HepG2 (cell line): Measurements from ENCODE around the gene MAEA. TPM values are rescaled to one million over a fixed set of nuclear protein-coding genes. Genes with fewer than 3 reads are reported as not detected.

Experiments used
- ATAC-seq: fragments of 200-7000 bp; cut with Tn5 transposase; 3 replicates; pipeline ENCODE4 v1.9.1; 2020; ENCODE audit warnings: mild to moderate bottlenecking, moderate library complexity
- BruUV-seq: library from RNA; stranded (reverse); fragments of 400-500 nt; replicated peaks from 2 replicates; lab custom pipeline; 2021; lab: Mats Ljungman, UMichigan
- CTCF ChIA-PET: fragments of 300-600 bp; formaldehyde crosslinking; extraction: SDS; loops from one replicate; lab custom pipeline; 2021; ENCODE audit warnings: low total read pairs, inconsistent platforms, low intra/inter-chr PET ratio; lab: Yijun Ruan, JAX
- POLR2A ChIA-PET: fragments of 350-600 bp; sonication (Branson Sonifier 250); formaldehyde crosslinking; loops from one replicate; lab custom pipeline; 2020; ENCODE audit warnings: antibody characterized with exemption, inconsistent platforms; lab: Yijun Ruan, JAX
- DNase-seq: peaks from one replicate; pipeline ENCODE4 v3.0.0-alpha.2; 2015; ENCODE audit warnings: low spot score
- FAIRE-seq: peaks from 3 replicates; lab custom pipeline; 2011; peaks lifted over from hg19 to GRCh38; lab: Jason Lieb, UNC
- H2AFZ ChIP-seq: one replicate; pipeline ENCODE4 v1.6.1; 2011; ENCODE audit warnings: low read length, inconsistent platforms
- H3K27ac ChIP-seq: fragments of 300-600 bp; 3 replicates; pipeline ENCODE4 v1.8.0; 2011; ENCODE audit warnings: mixed run types, mild to moderate bottlenecking, mixed read lengths, low read length, inconsistent platforms; ENCODE audit not compliant: insufficient read depth; ENCODE audit errors: extremely low read length
- H3K27me3 ChIP-seq, 2 experiments: fragments of 200-600 bp in 1 of 2; 2 replicates in 1 of 2; 3 replicates in 1 of 2; pipeline versions ENCODE4 v1.6.0 to v1.8.0; 2011; ENCODE audit warnings: low read length in 2 of 2, mild to moderate bottlenecking in 2 of 2, moderate library complexity in 2 of 2, inconsistent platforms in 1 of 2; ENCODE audit not compliant: insufficient read depth in 2 of 2, control insufficient read depth in 1 of 2
- H3K36me3 ChIP-seq, 2 experiments: fragments of 200-600 bp in 1 of 2; replicated peaks in 1 of 2; 2 replicates in 1 of 2; 3 replicates in 1 of 2; pipeline versions ENCODE4 v1.5.1 to v1.8.0; 2011; ENCODE audit warnings: low read length in 2 of 2, inconsistent platforms in 1 of 2; ENCODE audit not compliant: insufficient read depth in 2 of 2, control insufficient read depth in 1 of 2
- H3K4me1 ChIP-seq: 2 replicates; pipeline ENCODE4 v1.5.1; 2012; ENCODE audit warnings: low read length, inconsistent platforms; ENCODE audit not compliant: insufficient read depth
- H3K4me2 ChIP-seq: 2 replicates; pipeline ENCODE4 v1.6.0; 2011; ENCODE audit warnings: low read depth, low read length, inconsistent platforms
- H3K4me3 ChIP-seq, 3 experiments: fragments of 200-600 bp in 1 of 3; sonication (generic), shearing (Covaris generic) in 1 of 3; replicated peaks in 1 of 3; 2 replicates each; pipeline ENCODE4 v1.5.1; 2011 to 2016; ENCODE audit warnings: low read length in 3 of 3, inconsistent platforms in 2 of 3, low read depth in 2 of 3, mild to moderate bottlenecking in 2 of 3, control low read depth in 1 of 3, mixed read lengths in 1 of 3; ENCODE audit not compliant: insufficient read depth in 1 of 3
- H3K79me2 ChIP-seq: one replicate; pipeline ENCODE4 v1.6.1; 2011; ENCODE audit warnings: low read length, inconsistent platforms; ENCODE audit not compliant: insufficient read depth
- H3K9ac ChIP-seq: 2 replicates; pipeline ENCODE4 v1.6.0; 2011; ENCODE audit warnings: mild to moderate bottlenecking, low read depth, low read length, inconsistent platforms; ENCODE audit not compliant: insufficient read depth
- H3K9me3 ChIP-seq: 2 replicates; pipeline ENCODE4 v1.5.1; 2012; ENCODE audit warnings: mild to moderate bottlenecking, low read length
- H4K20me1 ChIP-seq: 2 replicates; pipeline ENCODE4 v1.6.0; 2011; ENCODE audit warnings: inconsistent platforms, mild to moderate bottlenecking, low read length, moderate library complexity; ENCODE audit not compliant: insufficient read depth
- ASH2L ChIP-seq: fragments of 300-600, 200-600 bp; sonication (generic); IDR thresholded peaks from 2 replicates; pipeline ENCODE4 v1.7.0; 2017; ENCODE audit warnings: low read depth, mild to moderate bottlenecking, moderate library complexity, mixed read lengths, low read length; ENCODE audit not compliant: insufficient read length
- BATF2 ChIP-seq: sonication (generic); formaldehyde crosslinking; IDR thresholded peaks from 2 replicates; pipeline ENCODE4 v1.8.0; 2022; ENCODE audit warnings: mild to moderate bottlenecking, missing genetic modification reagents, moderate library complexity
- HNRNPL ChIP-seq: fragments of 200-400 bp; formaldehyde crosslinking; IDR thresholded peaks from 2 replicates; pipeline ENCODE4 v1.6.1; 2017; ENCODE audit warnings: mild to moderate bottlenecking, low read depth, low read length
- NR2F2 ChIP-seq: IDR thresholded peaks from 2 replicates; pipeline ENCODE4 v1.6.1; 2012; ENCODE audit warnings: low read depth, inconsistent platforms, borderline replicate concordance
- RBM39 ChIP-seq: fragments of 200-400 bp; formaldehyde crosslinking; IDR thresholded peaks from one replicate; pipeline ENCODE4 v1.6.1; 2018; ENCODE audit warnings: antibody characterized with exemption, mild to moderate bottlenecking, low read depth, low read length; ENCODE audit not compliant: poor library complexity, severe bottlenecking
- TEAD3 ChIP-seq: optimal IDR thresholded peaks from 2 replicates; pipeline ENCODE3; 2016; ENCODE audit warnings: borderline replicate concordance
- ZIK1 ChIP-seq: sonication (generic); formaldehyde crosslinking; IDR thresholded peaks from 2 replicates; pipeline ENCODE4 v1.5.0; 2020; ENCODE audit warnings: mild to moderate bottlenecking, low read depth, missing genetic modification reagents, borderline replicate concordance
- ZNF770 ChIP-seq: sonication (generic); formaldehyde crosslinking; IDR thresholded peaks from 2 replicates; pipeline ENCODE4 v1.5.0; 2020; ENCODE audit warnings: mild to moderate bottlenecking, missing genetic modification reagents
- WGBS: methylation state at CpG from one replicate; pipeline ENCODE4 v1.1.6; 2017; ENCODE audit warnings: low lambda C conversion rate; 5-methylcytosine and 5-hydroxymethylcytosine counted together
- in situ Hi-C: cut with HindIII; loops from 2 replicates; pipeline ENCODE4 v1.10.0; 2017; ENCODE audit warnings: low pct_unique_long_range_greater_than_20kb; ENCODE audit not compliant: extremely low pct_ligation_motif_present
- intact Hi-C: fragments of 100-400 bp; cut with micrococcal nuclease; formaldehyde crosslinking; loops from one replicate; pipeline ENCODE4 v1.10.0; 2022; ENCODE audit not compliant: unreplicated experiment
- polyA plus RNA-seq, 8 experiments: library from polyadenylated mRNA; depleted of rRNA in 3 of 8; stranded (reverse) in 7 of 8; unstranded in 1 of 8; fragments of >200 nt; fragmentation: Illumina TruSeq in 4 of 8; extraction: Trizol in 4 of 8; gene quantifications; 2 replicates each; pipeline versions ENCODE4 v1.2.1 to v1.2.3, GENCODE V29; 2011 to 2016; ENCODE audit warnings: low read depth in 4 of 8, missing spikeins in 1 of 8, mixed read lengths in 1 of 8; ENCODE audit not compliant: insufficient read depth in 1 of 8
- total RNA-seq, 5 experiments: library from RNA; depleted of rRNA; stranded (reverse); fragments of >200 nt; fragmentation: Illumina TruSeq; extraction: Trizol; gene quantifications; 2 replicates each; pipeline ENCODE4 v1.2.3, GENCODE V29; 2016; ENCODE audit warnings: low read depth in 1 of 5

MAEA gene
- total and polyA plus RNA-seq, 2 of the 13 experiments (the other 11 are each of a cell fraction or from before 2014, with no cell fraction given): 52.0 to 57.1 TPM

- TF ChIP-seq ZNF770 (CRISPR knock-in tag) (no peak), NR2F2 (no peak), ZIK1 (no peak), ASH2L (no peak), RBM39 (no peak), BATF2 (CRISPR knock-in tag) (no peak)
Measured at GRCh38 chr4:1294891-1295290, 5.2 kb downstream of the MAEA start (continued).

GRCh38 chr4:1295405-1296055 is 5.8 kb downstream of the MAEA start:
- DNase-seq: no peak
- peaks cover 62% of the 10 kb centered on the region for H4K20me1 ChIP-seq
- intact Hi-C loops (no loop called here), in situ Hi-C loops (no loop called here)
- H2AFZ ChIP-seq: no peak overlapping the region
- H3K79me2 ChIP-seq: peaks cover 88% of the 10 kb centered on the region
- H3K4me2 ChIP-seq: no peak overlapping the region
- peaks cover 22 to 30% of the 10 kb centered on the region in 2 experiments; a peak in 4 of 5 replicates for H3K36me3 ChIP-seq
- peaks cover 30% of the 10 kb centered on the region for H3K4me1 ChIP-seq
- WGBS: 89% methylated on average over 24 of the region's 24 CpGs
- TF ChIP-seq TEAD3 (CRISPR knock-in tag): no peak
- TF ChIP-seq HNRNPL: peak; percentile 62; the same call in 1 of the 2 replicates
- no peak overlapping the region for H3K27ac ChIP-seq
- BruUV-seq: no TSS peak
- H3K27me3 ChIP-seq: no peaks in the 10 kb centered on the region; a peak in 1 of 5 replicates
- ATAC-seq: no peak
- POLR2A ChIA-PET: no interaction called here
- H3K9ac ChIP-seq: no peak overlapping the region
- CTCF ChIA-PET: no interaction called here
- no peak overlapping the region for H3K4me3 ChIP-seq
- no peak for FAIRE-seq
- H3K9me3 ChIP-seq: no peaks in the 10 kb centered on the region
